Activated naive CD8-positive, alpha-beta T cell treated with anti-CD3 and anti-CD28 coated beads, Interleukin-2, amount 50 U/mL, for 24 hours (primary cell): ENCODE measurements around the gene TFPI2.
"Not testable (repeated sequence)": the region's sequence is repeated elsewhere in the genome, so short reads cannot be mapped to it uniquely, and the experiment has no call there.

Source experiments
- ATAC-seq: fragments of 150-1000 bp; cut with Tn5 transposase; one replicate; pipeline ENCODE4 v1.10.0; 2021
- DNase-seq: peaks from one replicate; pipeline ENCODE4 v3.0.0; 2021
- H3K27ac Mint-ChIP-seq: one replicate; pipeline ENCODE4 v1.8.0; 2021; ENCODE audit warnings: mild to moderate bottlenecking, mixed read lengths
- H3K27me3 Mint-ChIP-seq: one replicate; pipeline ENCODE4 v1.8.0; 2021; ENCODE audit warnings: mixed read lengths
- H3K36me3 Mint-ChIP-seq: one replicate; pipeline ENCODE4 v1.8.0; 2021; ENCODE audit warnings: low read depth, mixed read lengths
- H3K4me1 Mint-ChIP-seq: one replicate; pipeline ENCODE4 v1.8.0; 2021; ENCODE audit warnings: mixed read lengths
- H3K4me3 Mint-ChIP-seq: one replicate; pipeline ENCODE4 v1.8.0; 2021; ENCODE audit warnings: mild to moderate bottlenecking, moderate library complexity, mixed read lengths
- H3K9me3 Mint-ChIP-seq: one replicate; pipeline ENCODE4 v1.8.0; 2021; ENCODE audit warnings: mixed read lengths

The TFPI2 gene, protein sequence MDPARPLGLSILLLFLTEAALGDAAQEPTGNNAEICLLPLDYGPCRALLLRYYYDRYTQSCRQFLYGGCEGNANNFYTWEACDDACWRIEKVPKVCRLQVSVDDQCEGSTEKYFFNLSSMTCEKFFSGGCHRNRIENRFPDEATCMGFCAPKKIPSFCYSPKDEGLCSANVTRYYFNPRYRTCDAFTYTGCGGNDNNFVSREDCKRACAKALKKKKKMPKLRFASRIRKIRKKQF

DNA sequence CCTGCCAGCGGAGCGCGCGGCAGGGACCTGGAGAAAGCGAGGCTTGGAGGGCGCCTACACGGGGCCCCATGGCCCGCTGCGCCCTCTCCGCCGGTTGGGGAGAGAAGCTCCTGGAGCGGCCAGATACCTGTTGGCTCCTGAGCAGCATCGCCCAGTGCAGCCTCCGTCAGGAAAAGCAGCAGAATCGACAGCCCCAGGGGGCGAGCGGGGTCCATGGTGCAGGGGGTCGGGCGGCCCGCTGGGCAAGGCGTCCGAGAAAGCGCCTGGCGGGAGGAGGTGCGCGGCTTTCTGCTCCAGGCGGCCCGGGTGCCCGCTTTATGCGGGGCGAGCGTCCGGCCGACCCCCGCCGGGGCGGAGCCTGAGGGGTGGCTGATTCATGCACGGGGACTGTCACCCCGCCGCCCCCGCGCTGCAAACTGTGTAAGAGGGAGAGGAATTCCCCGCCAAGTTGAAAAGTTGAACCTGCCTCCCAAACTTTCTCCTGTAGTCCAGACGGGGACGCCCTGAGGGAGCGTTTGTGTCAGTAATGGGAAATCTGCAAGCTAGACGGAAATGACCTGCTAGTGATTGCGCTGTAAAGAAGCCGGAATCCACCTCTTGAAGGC is at the start of gene TFPI2:
Gene TFPI2 (minus strand): TSS at position 290 of the 605 bp plus-strand sequence. CDS start 75 bp downstream, at position 215.
- Mint-ChIP-seq H3K27ac (no peak within 1 kb of the TSS), H3K36me3 (no peaks in the 10 kb centered on the region), H3K4me3 (peak within 1 kb of the TSS; percentile 69), H3K9me3 (no peaks in the 10 kb centered on the region), H3K27me3 (peaks cover 54% of the 10 kb centered on the region), H3K4me1 (peaks cover 14% of the 10 kb centered on the region)
- ATAC-seq = peak; percentile 66
- DNase-seq = peak; percentile 39

DNA sequence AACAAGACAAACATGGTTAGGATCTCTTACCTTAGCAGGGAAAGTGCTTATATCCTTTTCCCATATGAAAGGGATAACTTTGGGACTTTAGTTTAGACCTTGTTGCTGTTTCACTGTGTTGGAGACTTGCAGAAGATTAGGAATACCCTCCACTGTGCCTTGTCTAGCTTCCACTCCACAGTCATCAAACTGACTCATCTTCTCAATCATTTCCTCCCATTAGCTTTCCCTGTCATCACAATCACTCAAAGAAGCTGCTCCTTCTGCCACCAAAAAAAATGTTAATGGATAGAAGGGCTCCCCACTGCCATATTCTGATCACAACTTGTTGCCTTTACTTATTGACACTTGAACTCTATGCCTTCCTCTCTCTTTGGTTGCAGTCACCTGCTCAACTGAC is 47.7 kb upstream of the TFPI2 start:
- Mint-ChIP-seq H3K36me3 (no peaks in the 10 kb centered on the region), H3K4me1 (no peaks in the 10 kb centered on the region), H3K4me3 (no peak overlapping the region), H3K27ac (no peak overlapping the region), H3K27me3 (peaks cover 14% of the 10 kb centered on the region), H3K9me3 (peaks cover 5% of the 10 kb centered on the region)
- no peak for DNase-seq
- ATAC-seq = no peak

DNA sequence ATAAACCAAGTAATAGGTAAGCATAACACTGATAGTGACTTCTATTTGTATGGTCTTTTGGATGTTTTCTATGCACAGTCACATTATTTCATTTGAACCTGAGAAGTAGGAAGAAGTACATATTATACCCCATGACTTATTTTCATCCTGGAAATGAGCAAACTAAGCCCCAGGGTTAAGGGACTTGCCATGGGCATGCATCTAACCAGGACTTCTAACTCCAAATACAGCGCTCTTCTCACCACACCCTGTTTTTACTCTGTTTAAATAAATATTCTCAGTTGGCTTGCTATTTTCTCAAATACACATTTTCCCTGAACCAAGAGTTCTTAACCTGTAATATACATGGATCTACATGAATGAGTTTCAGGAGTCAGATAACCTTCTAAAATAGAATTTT is 47.3 kb upstream of the TFPI2 start:
- peaks cover 14% of the 10 kb centered on the region for H3K27me3 Mint-ChIP-seq
- peaks cover 5% of the 10 kb centered on the region for H3K9me3 Mint-ChIP-seq
- no peaks in the 10 kb centered on the region for H3K36me3 Mint-ChIP-seq
- no peaks in the 10 kb centered on the region for H3K4me1 Mint-ChIP-seq
- ATAC-seq (no peak), DNase-seq (no peak)
- no peak overlapping the region for H3K27ac Mint-ChIP-seq
- no peak overlapping the region for H3K4me3 Mint-ChIP-seq

DNA sequence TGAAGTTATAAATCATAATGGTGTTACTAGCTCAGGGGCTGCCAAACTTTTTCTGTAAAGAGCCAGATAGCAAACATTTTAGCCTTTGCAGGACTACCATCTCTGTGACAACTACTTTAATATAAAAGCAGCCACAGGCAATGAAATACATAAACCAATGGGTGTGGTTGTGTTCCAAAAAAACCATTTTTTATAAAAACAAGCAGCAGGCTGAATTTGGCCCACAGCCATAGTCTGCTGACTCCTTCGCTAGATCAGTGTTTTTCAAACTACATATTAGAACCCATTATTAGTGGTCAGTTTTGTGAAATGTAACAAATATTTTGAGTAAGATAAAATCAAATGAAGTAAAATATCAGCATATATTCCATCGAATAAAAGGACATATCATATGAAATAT is 44.5 kb upstream of the TFPI2 start:
- Mint-ChIP-seq H3K9me3 (peaks cover 5% of the 10 kb centered on the region), H3K27me3 (peaks cover 12% of the 10 kb centered on the region), H3K4me1 (no peaks in the 10 kb centered on the region), H3K4me3 (no peak overlapping the region), H3K36me3 (no peaks in the 10 kb centered on the region), H3K27ac (no peak overlapping the region)
- no peak for DNase-seq
- no peak for ATAC-seq

DNA sequence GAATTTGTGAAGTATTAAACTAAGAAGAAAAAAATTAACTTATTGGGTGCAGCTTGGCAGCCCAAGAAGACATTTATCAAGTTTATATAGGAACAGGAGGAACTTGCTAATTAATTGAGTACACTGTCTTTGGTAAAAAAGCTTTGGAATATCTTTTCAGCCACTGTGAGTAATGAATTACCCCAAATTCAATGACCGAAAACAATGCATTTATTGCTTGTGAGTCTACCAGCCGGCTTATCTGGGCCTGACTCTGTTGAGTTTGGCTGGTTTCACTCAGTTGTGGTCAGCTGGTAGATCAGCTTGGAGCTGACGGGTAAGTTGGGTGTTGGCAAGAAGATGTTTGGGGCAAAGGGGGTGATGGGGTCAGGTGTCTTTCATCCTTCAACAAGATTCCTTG is 42.6 kb upstream of the TFPI2 start:
- DNase-seq = no peak
- Mint-ChIP-seq H3K27me3 (peaks cover 16% of the 10 kb centered on the region), H3K36me3 (no peaks in the 10 kb centered on the region), H3K27ac (no peak overlapping the region), H3K9me3 (peaks cover 5% of the 10 kb centered on the region), H3K4me3 (no peak overlapping the region), H3K4me1 (no peaks in the 10 kb centered on the region)
- ATAC-seq = no peak

DNA sequence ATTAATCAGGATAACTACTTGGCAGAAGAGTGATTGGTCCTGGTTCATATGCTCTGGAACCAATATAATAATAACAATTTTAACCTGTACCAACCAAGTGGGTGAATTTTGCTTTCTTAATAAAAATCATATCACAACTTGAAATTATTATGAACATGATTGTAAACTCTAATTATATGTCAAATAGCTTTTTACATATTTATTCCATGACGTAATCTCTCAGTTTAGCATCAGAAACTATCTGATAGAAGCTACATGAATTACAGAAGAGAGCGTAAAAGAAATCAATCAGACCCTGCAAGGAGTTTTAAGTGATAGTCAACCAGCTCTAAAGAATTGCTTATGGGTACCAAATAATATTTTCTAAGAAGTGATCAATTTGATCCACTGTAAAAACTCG is 41.1 kb upstream of the TFPI2 start:
- Mint-ChIP-seq H3K36me3 (no peaks in the 10 kb centered on the region), H3K27me3 (peaks cover 12% of the 10 kb centered on the region), H3K4me1 (no peaks in the 10 kb centered on the region), H3K27ac (no peak overlapping the region), H3K4me3 (no peak overlapping the region), H3K9me3 (peaks cover 5% of the 10 kb centered on the region)
- DNase-seq (no peak), ATAC-seq (no peak)

DNA sequence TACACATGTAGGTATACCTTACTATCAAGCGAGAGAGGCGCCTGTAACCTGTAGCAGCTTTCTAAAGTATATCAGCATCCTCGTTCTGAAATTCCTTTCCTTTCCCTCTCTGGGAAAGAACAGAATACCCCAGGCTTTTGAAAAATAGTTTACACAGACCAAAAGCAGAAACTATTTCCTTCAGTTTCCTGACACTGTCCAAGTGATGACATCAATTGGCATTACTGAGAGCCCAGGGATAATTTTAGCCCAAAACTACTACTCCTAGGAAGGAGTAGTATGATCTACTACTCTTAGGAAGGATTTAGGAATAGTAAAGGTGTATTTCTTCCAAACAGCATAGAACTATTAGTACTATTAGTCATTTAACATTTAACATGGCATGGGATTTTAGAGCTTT is 37.0 kb upstream of the TFPI2 start:
- H3K27ac Mint-ChIP-seq = no peak overlapping the region
- peaks cover 26% of the 10 kb centered on the region for H3K27me3 Mint-ChIP-seq
- H3K36me3 Mint-ChIP-seq = no peaks in the 10 kb centered on the region
- H3K4me1 Mint-ChIP-seq = no peaks in the 10 kb centered on the region
- no peak for ATAC-seq
- no peak for DNase-seq
- no peaks in the 10 kb centered on the region for H3K9me3 Mint-ChIP-seq
- no peak overlapping the region for H3K4me3 Mint-ChIP-seq

DNA sequence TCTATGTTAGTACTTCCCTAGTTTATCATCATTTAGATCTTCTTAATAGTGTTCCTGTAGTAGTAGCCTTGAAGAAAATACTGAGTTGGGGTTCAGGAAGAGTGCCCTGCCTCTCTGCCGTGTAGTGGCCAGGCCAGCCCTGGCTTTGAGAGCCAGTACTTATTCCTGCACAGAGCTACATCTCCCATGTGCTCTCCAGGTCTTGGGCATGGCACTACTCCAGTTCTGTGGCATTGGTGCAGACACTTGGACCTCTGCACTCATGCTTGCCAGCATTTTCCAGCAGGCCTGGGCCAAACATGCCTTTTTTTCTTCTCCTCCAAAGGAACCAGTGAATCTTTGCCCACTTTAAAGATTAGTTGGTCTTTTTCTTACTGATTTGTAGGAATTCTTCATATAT is 36.2 kb upstream of the TFPI2 start:
- H3K9me3 Mint-ChIP-seq = no peaks in the 10 kb centered on the region
- no peak overlapping the region for H3K27ac Mint-ChIP-seq
- no peak for DNase-seq
- H3K27me3 Mint-ChIP-seq = peaks cover 32% of the 10 kb centered on the region
- peaks cover 4% of the 10 kb centered on the region for H3K4me1 Mint-ChIP-seq
- H3K4me3 Mint-ChIP-seq = no peak overlapping the region
- ATAC-seq = no peak
- no peaks in the 10 kb centered on the region for H3K36me3 Mint-ChIP-seq

DNA sequence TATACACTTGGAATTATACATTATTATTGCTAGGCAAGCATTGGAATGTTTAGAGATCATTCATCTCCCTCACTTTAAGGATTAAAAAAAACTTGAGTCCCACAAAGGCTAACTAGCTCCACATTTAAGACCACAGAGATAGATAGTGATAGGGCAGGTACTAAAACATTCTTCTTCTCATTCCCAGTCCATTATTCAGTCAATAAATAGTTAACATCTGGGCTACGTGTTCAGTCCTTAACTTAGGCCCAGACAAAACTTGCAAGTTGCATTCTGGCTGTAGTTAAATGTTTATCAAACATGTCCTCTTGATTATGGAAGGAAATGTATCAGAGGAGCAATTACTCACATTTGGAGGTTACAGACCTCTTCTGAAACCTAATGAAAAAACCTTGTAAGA is 33.4 kb upstream of the TFPI2 start:
- no peak for ATAC-seq
- H3K4me1 Mint-ChIP-seq = peaks cover 4% of the 10 kb centered on the region
- no peaks in the 10 kb centered on the region for H3K9me3 Mint-ChIP-seq
- H3K27ac Mint-ChIP-seq = no peak overlapping the region
- H3K4me3 Mint-ChIP-seq = no peak overlapping the region
- H3K27me3 Mint-ChIP-seq = peaks cover 39% of the 10 kb centered on the region
- no peaks in the 10 kb centered on the region for H3K36me3 Mint-ChIP-seq
- no peak for DNase-seq

DNA sequence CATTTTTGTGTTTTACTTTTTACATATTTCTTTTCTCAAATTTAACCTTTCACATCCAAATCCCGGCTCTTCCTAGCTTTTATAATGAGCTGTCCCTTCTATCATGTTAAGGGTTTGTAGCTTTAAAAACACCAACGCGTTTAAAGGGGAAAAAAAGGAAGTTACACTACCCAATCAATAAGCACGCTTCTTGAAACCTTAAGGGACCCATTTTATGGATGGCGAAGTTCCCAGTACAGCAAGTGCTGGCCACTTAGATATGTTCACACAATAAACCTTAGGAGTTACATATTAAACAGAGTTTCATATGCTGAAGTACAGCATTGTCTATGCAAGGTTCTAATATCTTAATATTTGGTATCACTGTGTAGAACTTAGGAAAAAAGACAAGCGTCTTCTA is 32.7 kb upstream of the TFPI2 start:
- Mint-ChIP-seq H3K4me1 (peaks cover 4% of the 10 kb centered on the region), H3K36me3 (no peaks in the 10 kb centered on the region), H3K27ac (no peak overlapping the region), H3K9me3 (no peaks in the 10 kb centered on the region), H3K4me3 (no peak overlapping the region), H3K27me3 (peaks cover 39% of the 10 kb centered on the region)
- DNase-seq (no peak), ATAC-seq (no peak)

DNA sequence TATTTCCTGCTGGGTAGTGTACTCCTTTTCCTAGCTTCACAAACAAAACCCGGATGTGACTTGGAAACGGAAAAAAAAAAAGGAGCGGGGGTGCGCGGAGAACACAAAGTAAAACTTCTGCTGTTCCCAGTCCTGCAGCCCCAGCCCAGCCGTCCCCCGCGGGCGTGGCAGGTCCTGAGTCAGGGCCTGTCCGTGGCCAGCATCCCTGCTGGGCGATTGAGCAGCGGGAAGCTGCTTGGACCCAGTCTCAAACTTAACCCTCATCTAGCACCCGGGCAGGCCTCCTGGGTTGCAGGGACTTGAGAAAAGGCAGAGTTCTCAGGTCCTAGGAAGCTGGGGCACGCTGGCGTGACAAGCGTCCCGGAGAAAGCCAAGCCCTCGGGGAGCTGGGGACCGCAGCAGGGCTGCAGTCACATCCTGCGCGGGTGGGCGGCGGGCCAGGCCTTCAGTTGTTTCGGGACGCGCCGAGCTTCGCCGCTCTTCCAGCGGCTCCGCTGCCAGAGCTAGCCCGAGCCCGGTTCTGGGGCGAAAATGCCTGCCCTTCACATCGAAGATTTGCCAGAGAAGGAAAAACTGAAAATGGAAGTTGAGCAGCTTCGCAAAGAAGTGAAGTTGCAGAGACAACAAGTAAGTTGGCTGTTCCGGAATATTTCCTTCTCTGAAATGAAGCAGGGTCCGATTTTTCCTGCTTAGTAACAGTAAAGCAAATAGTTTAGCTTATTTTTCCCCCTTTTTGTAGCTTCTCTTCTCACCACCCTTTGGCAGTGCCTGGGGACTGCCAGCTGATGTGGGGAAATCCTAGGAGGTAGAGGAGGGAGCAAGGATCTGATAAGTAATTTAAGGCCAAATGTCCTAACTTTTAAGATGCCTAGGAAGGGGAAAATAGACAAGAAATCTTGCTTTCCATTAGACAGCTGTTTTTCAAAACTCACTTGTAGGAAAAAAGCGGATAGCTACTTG is 31.3 kb upstream of the TFPI2 start, which contains the start of gene GNG11:
Gene GNG11 (plus strand): TSS at position 129 of the 960 bp plus-strand sequence. CDS start 403 bp downstream, at position 532.
- ATAC-seq = peak; percentile 86

DNA sequence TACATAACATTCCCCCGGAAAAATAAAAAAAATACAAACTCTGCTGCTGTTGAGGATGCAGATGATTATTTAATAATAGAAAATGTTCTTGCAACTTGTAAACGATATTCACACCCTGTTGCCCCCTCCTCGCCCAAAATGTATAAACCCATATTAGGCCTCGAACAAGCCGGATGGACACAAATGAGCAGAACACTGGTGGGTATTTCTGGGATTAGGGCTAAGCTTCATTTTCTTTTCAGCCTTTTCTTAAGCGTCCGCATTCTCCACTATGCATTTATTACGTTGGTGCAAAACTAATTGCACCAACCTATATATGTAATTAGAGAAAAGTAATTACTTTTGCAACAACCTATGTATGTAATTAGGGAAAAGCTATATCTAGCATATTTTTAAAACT is 30.6 kb upstream of the TFPI2 start:
- DNase-seq = no peak
- Mint-ChIP-seq H3K27ac (no peak overlapping the region), H3K36me3 (no peaks in the 10 kb centered on the region), H3K27me3 (peaks cover 43% of the 10 kb centered on the region), H3K4me3 (peak overlapping the region; percentile 59), H3K9me3 (no peaks in the 10 kb centered on the region), H3K4me1 (peaks cover 4% of the 10 kb centered on the region)
- ATAC-seq = no peak

More for the DNA sequence above, 31.3 kb upstream of the TFPI2 start, which contains the start of gene GNG11:
- H3K36me3 Mint-ChIP-seq = no peaks in the 10 kb centered on the region
- no peaks in the 10 kb centered on the region for H3K9me3 Mint-ChIP-seq
- H3K4me3 Mint-ChIP-seq = peak within 1 kb of the TSS; percentile 59
- DNase-seq = peak; percentile 49
- peaks cover 43% of the 10 kb centered on the region for H3K27me3 Mint-ChIP-seq
- H3K27ac Mint-ChIP-seq = no peak within 1 kb of the TSS
- peaks cover 4% of the 10 kb centered on the region for H3K4me1 Mint-ChIP-seq

DNA sequence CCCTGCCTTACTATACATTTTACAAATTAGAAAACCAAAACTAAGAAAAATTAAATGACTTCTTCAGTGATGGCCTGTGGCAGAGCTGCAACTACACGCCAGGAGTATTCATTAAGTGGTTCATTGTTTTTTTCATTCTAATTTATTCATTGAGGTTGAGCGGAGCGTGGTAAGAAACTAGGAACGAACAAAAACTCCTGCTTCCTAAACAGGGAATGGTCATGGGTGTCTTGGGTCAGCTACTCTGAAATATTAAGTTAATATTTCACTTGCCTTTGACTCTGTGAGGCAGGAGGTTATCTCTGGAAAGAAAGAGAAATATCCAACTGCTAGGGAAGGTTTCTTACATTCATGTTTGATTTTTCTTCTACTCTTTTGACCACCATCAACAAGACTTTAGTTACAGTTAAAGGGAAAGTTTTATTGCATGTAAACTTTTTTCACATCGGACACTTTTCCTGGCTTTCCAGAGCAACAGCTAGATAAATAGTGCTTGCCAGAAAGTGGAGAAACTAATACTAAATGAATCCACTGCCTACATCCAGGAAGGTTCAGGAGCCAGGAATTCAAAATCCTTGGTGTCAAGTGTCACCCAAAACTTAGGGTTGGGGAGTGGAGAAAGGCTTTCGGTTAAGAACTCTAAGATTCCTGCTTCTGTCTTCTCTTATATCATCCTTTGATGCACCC is 30.1 kb upstream of the TFPI2 start:
- no peaks in the 10 kb centered on the region for H3K9me3 Mint-ChIP-seq
- H3K27me3 Mint-ChIP-seq = peaks cover 43% of the 10 kb centered on the region
- no peak overlapping the region for H3K4me3 Mint-ChIP-seq
- DNase-seq = no peak
- no peak for ATAC-seq
- peaks cover 4% of the 10 kb centered on the region for H3K4me1 Mint-ChIP-seq
- no peaks in the 10 kb centered on the region for H3K36me3 Mint-ChIP-seq
- H3K27ac Mint-ChIP-seq = no peak overlapping the region

DNA sequence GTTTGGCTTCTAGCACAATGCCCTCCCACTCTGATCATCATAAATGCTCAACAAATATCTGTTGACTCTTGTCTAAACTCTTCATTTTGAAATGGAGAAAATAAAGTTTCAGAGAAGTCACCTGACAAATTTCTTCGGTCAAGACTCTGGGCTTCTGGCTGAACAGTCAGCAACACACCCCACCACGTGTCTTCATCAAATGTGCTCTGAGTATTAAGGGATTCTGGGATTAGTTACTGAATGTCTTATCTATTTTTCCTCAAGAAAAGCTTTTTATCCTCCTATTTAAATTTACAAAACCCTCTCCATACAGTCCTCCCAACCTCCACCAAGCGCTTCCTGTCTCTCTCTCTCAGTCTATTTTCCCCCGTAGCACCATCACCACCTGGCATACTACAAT is 25.8 kb upstream of the TFPI2 start:
- H3K27ac Mint-ChIP-seq, H3K4me3 Mint-ChIP-seq, H3K4me1 Mint-ChIP-seq, ATAC-seq, DNase-seq, H3K9me3 Mint-ChIP-seq, H3K36me3 Mint-ChIP-seq: not testable (repeated sequence)
- H3K27me3 Mint-ChIP-seq = peaks cover 27% of the 10 kb centered on the region
